SJSA1 (cell line): Measurements from ENCODE around the gene GPR137B. TPM values are rescaled to one million over a fixed set of nuclear protein-coding genes. Genes with fewer than 3 reads are reported as not detected.

Experiments used
- DNase-seq, 2 experiments: peaks; one replicate each; pipeline ENCODE4 v3.0.0-alpha.2; 2015 to 2020; ENCODE audit warnings: low spot score in 2 of 2, low read depth in 1 of 2
- H3K27ac ChIP-seq: fragments of 250-450 bp; sonication (Bioruptor Pico); 2 replicates; pipeline ENCODE4 v1.5.1; 2020; ENCODE audit warnings: mild to moderate bottlenecking, moderate library complexity
- H3K27me3 ChIP-seq: fragments of 250-450 bp; sonication (Bioruptor Pico); replicated peaks from 2 replicates; pipeline ENCODE4 v1.5.1; 2020; ENCODE audit warnings: mild to moderate bottlenecking, moderate library complexity
- H3K36me3 ChIP-seq: fragments of 250-450 bp; sonication (Bioruptor Pico); 2 replicates; pipeline ENCODE4 v1.5.1; 2020; ENCODE audit warnings: mild to moderate bottlenecking
- H3K4me1 ChIP-seq: fragments of 250-450 bp; sonication (Bioruptor Pico); replicated peaks from 2 replicates; pipeline ENCODE4 v1.6.1; 2021; ENCODE audit warnings: mild to moderate bottlenecking
- H3K4me3 ChIP-seq: fragments of 250-450 bp; sonication (Bioruptor Pico); 2 replicates; pipeline ENCODE4 v1.5.1; 2020; ENCODE audit warnings: mild to moderate bottlenecking
- H3K9me3 ChIP-seq: fragments of 250-450 bp; sonication (Bioruptor Pico); replicated peaks from 2 replicates; pipeline ENCODE4 v1.5.1; 2020; ENCODE audit warnings: mild to moderate bottlenecking
- total RNA-seq: library from RNA; depleted of rRNA; stranded (reverse); fragments of >200 nt; shearing (Covaris generic); gene quantifications from 2 replicates; pipeline ENCODE4 v1.2.3, GENCODE V29; 2014

Gene GPR137B
- total RNA-seq, 1 experiment from 2014 or later = 4.4 TPM

- no peaks in the 10 kb centered on the region for H3K9me3 ChIP-seq
- no peaks in the 10 kb centered on the region for H3K27me3 ChIP-seq
- no peak overlapping the region for H3K4me3 ChIP-seq
- no peaks in the 10 kb centered on the region for H3K36me3 ChIP-seq
- H3K4me1 ChIP-seq = peaks cover 3% of the 10 kb centered on the region; the same call in 1 of the 2 replicates
- no peak for DNase-seq
- H3K27ac ChIP-seq = no peak overlapping the region
These were observed 35.0 kb upstream of the GPR137B start for GRCh38 chr1:236107121-236107907.

DNA sequence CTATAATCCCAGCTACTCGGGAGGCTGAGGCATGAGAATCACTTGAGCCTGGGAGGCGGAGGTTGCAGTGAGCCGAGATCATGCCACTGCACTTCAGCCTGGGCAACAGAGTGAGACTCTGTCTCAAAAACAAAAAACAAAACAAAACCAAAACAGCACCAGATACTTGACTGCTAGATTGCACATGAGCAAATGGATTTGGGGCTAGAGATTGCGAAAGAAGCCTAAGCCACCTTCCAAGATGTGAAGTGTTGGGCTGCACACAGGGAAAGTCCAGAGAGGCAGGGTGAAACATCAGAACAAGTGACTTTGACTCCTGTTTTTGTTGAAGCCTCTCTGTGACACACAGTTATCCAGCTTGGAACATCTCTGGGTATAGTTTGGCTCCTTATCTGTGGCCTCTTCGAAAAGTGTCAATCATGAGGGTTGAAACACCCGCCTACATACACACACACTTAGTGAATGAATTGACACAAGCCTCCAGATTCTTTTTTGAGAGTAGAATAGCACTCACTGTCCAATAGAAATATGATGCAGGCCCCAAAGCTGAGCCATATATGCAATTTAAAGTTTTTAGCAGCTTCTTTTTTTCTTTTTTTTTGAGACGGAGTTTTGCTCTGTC is 34.2 kb upstream of the GPR137B start:
- DNase-seq = no peak
- H3K36me3 ChIP-seq = no peaks in the 10 kb centered on the region
- no peak overlapping the region for H3K4me3 ChIP-seq
- no peaks in the 10 kb centered on the region for H3K9me3 ChIP-seq
- H3K27me3 ChIP-seq = no peaks in the 10 kb centered on the region
- peaks cover 3% of the 10 kb centered on the region; the same call in 1 of the 2 replicates for H3K4me1 ChIP-seq
- H3K27ac ChIP-seq = no peak overlapping the region

DNA sequence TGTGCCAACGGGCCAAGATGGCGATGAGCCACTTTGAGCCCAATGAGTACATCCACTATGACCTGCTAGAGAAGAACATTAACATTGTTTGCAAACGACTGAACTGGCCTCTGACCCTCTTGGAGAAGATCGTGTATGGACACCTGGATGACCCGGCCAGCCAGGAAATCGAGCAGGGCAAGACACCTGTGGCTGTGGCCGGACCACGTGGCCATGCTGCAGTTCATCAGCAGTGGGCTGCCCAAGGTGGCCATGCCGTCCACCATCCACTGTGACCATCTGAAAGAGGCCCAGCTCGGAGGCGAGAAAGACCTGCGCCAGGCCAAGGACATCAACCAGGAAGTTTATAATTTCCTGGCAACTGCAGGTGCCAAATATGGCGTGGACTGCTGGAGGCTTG is 32.2 kb upstream of the GPR137B start:
- H3K9me3 ChIP-seq = no peaks in the 10 kb centered on the region
- no peak for DNase-seq
- no peak overlapping the region for H3K27ac ChIP-seq
- no peaks in the 10 kb centered on the region for H3K36me3 ChIP-seq
- H3K4me1 ChIP-seq = peaks cover 3% of the 10 kb centered on the region; the same call in 1 of the 2 replicates
- no peak overlapping the region for H3K4me3 ChIP-seq
- H3K27me3 ChIP-seq = no peaks in the 10 kb centered on the region

DNA sequence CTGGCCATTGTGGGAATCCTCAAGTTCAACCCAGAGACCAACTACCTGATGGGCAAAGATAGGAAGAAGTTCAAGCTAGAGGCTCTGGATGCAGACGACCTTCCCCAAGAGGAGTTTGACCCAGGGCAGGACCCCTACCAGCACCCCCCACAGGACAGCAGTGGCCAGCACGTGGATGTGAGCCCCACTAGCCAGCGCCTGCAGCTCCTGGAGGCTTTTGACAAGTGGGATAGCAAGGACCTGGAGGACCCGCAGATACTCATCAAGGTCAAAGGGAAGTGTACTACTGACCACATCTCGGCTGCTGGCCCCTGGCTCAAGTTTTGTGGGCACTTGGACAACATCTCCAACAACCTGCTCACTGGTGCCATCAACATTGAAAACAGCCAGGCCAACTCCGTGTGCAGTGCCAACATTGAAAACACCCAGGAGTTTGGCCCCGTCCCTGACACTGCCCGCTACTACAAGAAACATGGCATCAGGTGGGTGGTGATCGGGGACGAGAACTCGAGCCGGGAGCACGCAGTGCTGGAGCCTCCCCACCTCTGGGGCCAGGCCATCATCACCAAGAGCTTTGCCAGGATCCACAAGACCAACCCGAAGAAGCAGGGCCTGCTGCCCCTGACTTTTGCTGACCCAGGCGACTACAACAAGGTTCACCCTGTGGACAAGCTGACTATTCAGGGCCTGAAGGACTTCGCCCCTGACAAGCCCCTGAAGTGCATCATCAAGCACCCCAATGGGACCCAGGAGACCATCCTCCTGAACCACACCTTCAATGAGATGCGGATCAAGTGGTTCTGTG is 30.6 kb upstream of the GPR137B start:
- peaks cover 3% of the 10 kb centered on the region; the same call in 1 of the 2 replicates for H3K4me1 ChIP-seq
- H3K4me3 ChIP-seq = no peak overlapping the region
- no peaks in the 10 kb centered on the region for H3K9me3 ChIP-seq
- H3K27me3 ChIP-seq = no peaks in the 10 kb centered on the region
- no peaks in the 10 kb centered on the region for H3K36me3 ChIP-seq
- no peak overlapping the region for H3K27ac ChIP-seq
- DNase-seq = no peak

DNA sequence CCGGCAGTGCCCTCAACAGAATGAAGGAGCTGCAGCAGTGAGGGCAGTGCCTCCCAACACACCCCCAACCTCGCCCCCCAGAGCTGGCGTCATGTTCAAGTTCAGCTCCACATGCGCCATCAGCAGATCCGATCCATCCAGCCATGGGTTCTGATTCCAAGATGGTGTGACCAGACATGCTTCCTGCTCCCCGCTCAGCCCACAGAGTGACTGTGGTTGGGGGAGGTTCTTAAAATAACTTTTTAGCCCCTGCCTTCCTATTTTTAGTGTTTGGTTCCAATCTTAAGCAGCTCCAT is 30.1 kb upstream of the GPR137B start:
- H3K4me1 ChIP-seq = peaks cover 3% of the 10 kb centered on the region; the same call in 1 of the 2 replicates
- no peak overlapping the region for H3K27ac ChIP-seq
- H3K36me3 ChIP-seq = no peaks in the 10 kb centered on the region
- no peaks in the 10 kb centered on the region for H3K9me3 ChIP-seq
- DNase-seq = no peak
- no peak overlapping the region for H3K4me3 ChIP-seq
- H3K27me3 ChIP-seq = no peaks in the 10 kb centered on the region

GRCh38 chr1:236113324-236114032 is 28.9 kb upstream of the GPR137B start:
- Histone ChIP-seq H3K9me3 (no peaks in the 10 kb centered on the region), H3K36me3 (no peaks in the 10 kb centered on the region), H3K27ac (no peak overlapping the region), H3K4me1 (peaks cover 3% of the 10 kb centered on the region; the same call in 1 of the 2 replicates), H3K4me3 (no peak overlapping the region), H3K27me3 (no peaks in the 10 kb centered on the region)
- no peak for DNase-seq

DNA sequence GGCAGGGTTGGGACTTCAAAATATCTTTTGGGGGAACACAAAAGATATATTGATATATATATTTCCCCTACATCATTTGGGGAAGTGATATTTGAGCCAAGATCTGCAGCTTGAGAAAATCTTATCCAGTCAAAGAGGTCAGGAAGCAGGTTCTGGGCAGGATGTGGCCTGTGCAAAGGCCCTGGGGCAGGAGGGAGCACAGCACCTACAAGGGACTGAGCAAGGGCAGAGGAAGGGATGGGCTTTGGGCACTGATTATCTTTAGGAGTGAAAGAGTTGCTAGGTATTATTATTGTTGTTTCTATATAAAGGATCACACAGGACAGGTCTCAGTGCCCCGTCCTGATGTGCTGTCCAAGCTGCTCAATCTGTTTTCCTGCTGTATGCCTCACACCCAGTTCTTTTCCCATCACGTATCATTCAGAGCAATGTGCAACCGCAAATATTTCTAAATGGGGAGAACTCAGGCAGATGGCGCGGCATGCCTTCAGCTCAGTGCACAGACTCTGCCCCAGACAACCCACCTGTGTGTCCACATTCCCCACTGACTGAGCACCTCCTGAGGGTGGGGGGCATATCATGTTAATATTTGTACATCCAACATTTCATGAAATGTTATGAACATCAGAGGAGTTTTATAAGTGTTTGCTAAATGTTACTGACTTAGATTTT is 28.1 kb upstream of the GPR137B start:
- no peaks in the 10 kb centered on the region for H3K27me3 ChIP-seq
- H3K9me3 ChIP-seq = no peaks in the 10 kb centered on the region
- DNase-seq = no peak
- no peak overlapping the region for H3K4me3 ChIP-seq
- H3K4me1 ChIP-seq = peaks cover 1% of the 10 kb centered on the region; the same call in 1 of the 2 replicates
- no peaks in the 10 kb centered on the region for H3K36me3 ChIP-seq
- H3K27ac ChIP-seq = no peak overlapping the region

GRCh38 chr1:236117710-236118109 is 24.6 kb upstream of the GPR137B start:
- DNase-seq = no peak
- no peaks in the 10 kb centered on the region for H3K27me3 ChIP-seq
- no peak overlapping the region for H3K27ac ChIP-seq
- H3K36me3 ChIP-seq = no peaks in the 10 kb centered on the region
- H3K4me1 ChIP-seq = no peaks in the 10 kb centered on the region
- no peaks in the 10 kb centered on the region for H3K9me3 ChIP-seq
- no peak overlapping the region for H3K4me3 ChIP-seq

GRCh38 chr1:236119943-236120484 is 22.3 kb upstream of the GPR137B start:
- Histone ChIP-seq H3K27me3 (no peaks in the 10 kb centered on the region), H3K27ac (no peak overlapping the region), H3K4me3 (no peak overlapping the region), H3K36me3 (no peaks in the 10 kb centered on the region), H3K9me3 (no peaks in the 10 kb centered on the region), H3K4me1 (no peaks in the 10 kb centered on the region)
- DNase-seq = no peak

DNA sequence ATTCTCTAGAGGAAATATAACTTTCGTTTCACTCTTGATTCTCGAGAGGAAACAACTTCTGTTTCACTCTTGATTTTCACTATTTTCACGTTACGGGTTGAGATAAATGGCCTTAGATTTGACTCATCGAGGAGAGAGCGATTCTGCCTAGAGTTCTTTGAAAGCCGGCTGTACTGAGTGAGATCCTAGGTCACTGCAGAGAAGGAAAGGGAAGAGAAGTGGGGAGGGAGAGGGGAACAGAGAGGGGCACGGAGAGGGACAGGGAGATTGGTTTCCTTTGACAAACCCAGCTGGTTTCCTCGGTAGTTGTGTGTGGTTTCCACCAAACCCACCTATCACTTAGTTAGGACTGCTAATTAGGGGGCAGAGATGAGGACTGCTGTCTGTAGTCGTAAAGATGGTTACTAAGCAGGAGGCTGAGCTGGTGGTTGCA is 21.6 kb upstream of the GPR137B start:
- no peak for DNase-seq
- Histone ChIP-seq H3K4me3 (no peak overlapping the region), H3K27me3 (no peaks in the 10 kb centered on the region), H3K9me3 (no peaks in the 10 kb centered on the region), H3K27ac (no peak overlapping the region), H3K36me3 (no peaks in the 10 kb centered on the region), H3K4me1 (no peaks in the 10 kb centered on the region)

- Histone ChIP-seq H3K4me1 (no peaks in the 10 kb centered on the region), H3K4me3 (no peak overlapping the region), H3K36me3 (no peaks in the 10 kb centered on the region), H3K27me3 (no peaks in the 10 kb centered on the region), H3K9me3 (no peaks in the 10 kb centered on the region), H3K27ac (no peak overlapping the region)
- DNase-seq = no peak
These were observed 20.2 kb upstream of the GPR137B start for GRCh38 chr1:236122176-236122575.

- no peaks in the 10 kb centered on the region for H3K4me1 ChIP-seq
- no peaks in the 10 kb centered on the region for H3K9me3 ChIP-seq
- H3K4me3 ChIP-seq = no peak overlapping the region
- H3K36me3 ChIP-seq = no peaks in the 10 kb centered on the region
- no peaks in the 10 kb centered on the region for H3K27me3 ChIP-seq
- H3K27ac ChIP-seq = no peak overlapping the region
- no peak for DNase-seq
These were observed 18.8 kb upstream of the GPR137B start for GRCh38 chr1:236123563-236123962.

GRCh38 chr1:236124965-236125364 is 17.4 kb upstream of the GPR137B start:
- H3K27me3 ChIP-seq = no peaks in the 10 kb centered on the region
- H3K4me1 ChIP-seq = no peaks in the 10 kb centered on the region
- no peaks in the 10 kb centered on the region for H3K9me3 ChIP-seq
- H3K4me3 ChIP-seq = no peak overlapping the region
- no peak overlapping the region for H3K27ac ChIP-seq
- no peak for DNase-seq
- no peaks in the 10 kb centered on the region for H3K36me3 ChIP-seq
